Measurements from ENCODE around the gene OTOP2. TPM values are rescaled to one million over a fixed set of nuclear protein-coding genes. Genes with fewer than 3 reads are reported as not detected.

OTOP2 gene
- total and polyA plus RNA-seq, 9 of the 15 experiments (the other 6 are each of a cell fraction or from before 2014, with no cell fraction given) = 0.04 to 0.36 (median 0.14) TPM; not detected in 1

DNA sequence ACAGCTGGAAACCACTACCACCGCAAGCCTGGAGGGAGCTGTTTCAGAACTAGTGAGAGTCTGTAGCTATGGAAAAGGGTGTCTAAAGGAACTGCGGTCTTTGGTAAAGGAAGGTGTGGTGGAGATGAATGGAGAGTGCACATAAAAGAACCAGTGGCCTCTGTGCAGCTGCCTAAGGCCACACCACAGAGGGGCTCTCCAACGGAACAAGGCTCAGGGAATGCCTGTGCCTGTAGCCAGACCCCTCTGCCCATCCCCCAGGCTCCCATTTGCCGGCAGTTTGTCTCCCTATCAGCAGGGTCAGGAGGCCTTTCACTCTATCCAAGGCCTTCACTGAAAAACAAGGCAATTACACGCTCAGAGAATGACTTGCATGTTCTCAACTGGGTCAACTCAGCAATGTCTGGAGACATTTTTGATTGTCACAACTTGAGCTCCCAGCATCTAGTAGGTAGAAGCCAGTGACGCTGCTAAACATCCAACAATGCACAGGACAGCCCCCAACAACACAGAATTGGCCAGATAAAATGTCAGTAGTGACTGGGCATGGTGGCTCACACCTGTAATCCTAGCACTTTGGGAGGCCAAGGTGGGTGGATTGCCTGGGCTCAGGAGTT is 48.0 kb upstream of the OTOP2 start (continued):
- TF ChIP-seq ZNF609 (CRISPR knock-in tag; IDR thresholded peaks at IDR 0.05; ENCODE audit: borderline replicate concordance) (no peak), EP300 (IDR thresholded peaks at IDR 0.05; ENCODE audit: low read length) (peak; percentile 87), ZNF512 (tag; IDR thresholded peaks at IDR 0.05) (no peak), ZNF311 (CRISPR knock-in tag; IDR thresholded peaks at IDR 0.05) (peak; percentile 79), RAD21 (CRISPR knock-in tag; conservative IDR thresholded peaks at IDR 0.05 in 1 of 2, IDR thresholded peaks at IDR 0.05 in 1 of 2) (peak in 1 of 2 experiments; percentile 19; a peak in 2 of 4 replicates), TRIM24 (IDR thresholded peaks at IDR 0.05) (peak; percentile 24 to 45; a peak in 1 of 4 replicates), STAT5B (CRISPR knock-in tag; IDR thresholded peaks at IDR 0.05) (no peak), CBX1 (IDR thresholded peaks at IDR 0.05; ENCODE audit: low read depth) (no peak), ELF4 (CRISPR knock-in tag; IDR thresholded peaks at IDR 0.05) (peak; percentile 50; the same call in 1 of the 2 replicates), SMARCE1 (IDR thresholded peaks at IDR 0.05) (peak; percentile 74), E2F3 (CRISPR knock-in tag; IDR thresholded peaks at IDR 0.05) (no peak), TEAD1 (CRISPR knock-in tag; IDR thresholded peaks at IDR 0.05) (peak in 1 of 2 experiments; percentile 50; a peak in 2 of 4 replicates)
- TF ChIP-seq, protein P1, sequence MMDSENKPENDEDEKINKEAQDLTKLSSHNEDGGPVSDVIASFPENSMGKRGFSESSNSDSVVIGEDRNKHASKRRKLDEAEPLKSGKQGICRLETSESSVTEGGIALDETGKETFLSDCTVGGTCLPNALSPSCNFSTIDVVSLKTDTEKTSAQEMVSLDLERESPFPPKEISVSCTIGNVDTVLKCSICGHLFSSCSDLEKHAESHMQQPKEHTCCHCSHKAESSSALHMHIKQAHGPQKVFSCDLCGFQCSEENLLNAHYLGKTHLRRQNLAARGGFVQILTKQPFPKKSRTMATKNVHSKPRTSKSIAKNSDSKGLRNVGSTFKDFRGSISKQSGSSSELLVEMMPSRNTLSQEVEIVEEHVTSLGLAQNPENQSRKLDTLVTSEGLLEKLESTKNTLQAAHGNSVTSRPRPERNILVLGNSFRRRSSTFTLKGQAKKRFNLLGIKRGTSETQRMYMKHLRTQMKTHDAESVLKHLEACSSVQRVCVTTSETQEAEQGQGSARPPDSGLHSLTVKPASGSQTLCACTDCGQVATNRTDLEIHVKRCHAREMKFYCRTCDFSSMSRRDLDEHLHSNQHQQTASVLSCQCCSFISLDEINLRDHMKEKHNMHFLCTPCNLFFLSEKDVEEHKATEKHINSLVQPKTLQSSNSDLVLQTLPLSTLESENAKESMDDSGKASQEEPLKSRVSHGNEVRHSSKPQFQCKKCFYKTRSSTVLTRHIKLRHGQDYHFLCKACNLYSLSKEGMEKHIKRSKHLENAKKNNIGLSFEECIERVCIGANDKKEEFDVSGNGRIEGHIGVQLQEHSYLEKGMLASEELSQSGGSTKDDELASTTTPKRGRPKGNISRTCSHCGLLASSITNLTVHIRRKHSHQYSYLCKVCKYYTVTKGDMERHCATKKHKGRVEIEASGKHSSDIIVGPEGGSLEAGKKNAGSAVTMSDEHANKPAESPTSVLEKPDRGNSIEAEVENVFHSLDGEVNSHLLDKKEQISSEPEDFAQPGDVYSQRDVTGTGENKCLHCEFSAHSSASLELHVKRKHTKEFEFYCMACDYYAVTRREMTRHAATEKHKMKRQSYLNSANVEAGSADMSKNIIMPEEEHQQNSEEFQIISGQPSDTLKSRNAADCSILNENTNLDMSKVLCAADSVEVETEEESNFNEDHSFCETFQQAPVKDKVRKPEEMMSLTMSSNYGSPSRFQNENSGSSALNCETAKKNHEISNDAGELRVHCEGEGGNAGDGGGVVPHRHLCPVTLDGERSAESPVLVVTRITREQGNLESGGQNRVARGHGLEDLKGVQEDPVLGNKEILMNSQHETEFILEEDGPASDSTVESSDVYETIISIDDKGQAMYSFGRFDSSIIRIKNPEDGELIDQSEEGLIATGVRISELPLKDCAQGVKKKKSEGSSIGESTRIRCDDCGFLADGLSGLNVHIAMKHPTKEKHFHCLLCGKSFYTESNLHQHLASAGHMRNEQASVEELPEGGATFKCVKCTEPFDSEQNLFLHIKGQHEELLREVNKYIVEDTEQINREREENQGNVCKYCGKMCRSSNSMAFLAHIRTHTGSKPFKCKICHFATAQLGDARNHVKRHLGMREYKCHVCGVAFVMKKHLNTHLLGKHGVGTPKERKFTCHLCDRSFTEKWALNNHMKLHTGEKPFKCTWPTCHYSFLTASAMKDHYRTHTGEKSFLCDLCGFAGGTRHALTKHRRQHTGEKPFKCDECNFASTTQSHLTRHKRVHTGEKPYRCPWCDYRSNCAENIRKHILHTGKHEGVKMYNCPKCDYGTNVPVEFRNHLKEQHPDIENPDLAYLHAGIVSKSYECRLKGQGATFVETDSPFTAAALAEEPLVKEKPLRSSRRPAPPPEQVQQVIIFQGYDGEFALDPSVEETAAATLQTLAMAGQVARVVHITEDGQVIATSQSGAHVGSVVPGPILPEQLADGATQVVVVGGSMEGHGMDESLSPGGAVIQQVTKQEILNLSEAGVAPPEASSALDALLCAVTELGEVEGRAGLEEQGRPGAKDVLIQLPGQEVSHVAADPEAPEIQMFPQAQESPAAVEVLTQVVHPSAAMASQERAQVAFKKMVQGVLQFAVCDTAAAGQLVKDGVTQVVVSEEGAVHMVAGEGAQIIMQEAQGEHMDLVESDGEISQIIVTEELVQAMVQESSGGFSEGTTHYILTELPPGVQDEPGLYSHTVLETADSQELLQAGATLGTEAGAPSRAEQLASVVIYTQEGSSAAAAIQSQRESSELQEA (IDR thresholded peaks at IDR 0.05; ENCODE audit: low read depth) = no peak
